Activated CD4-positive, alpha-beta T cell treated with anti-CD3 and anti-CD28 coated beads, Interleukin-2, amount 10 ng/mL, durations not matched to agents 24 days and 14 days (primary cell): ENCODE data around the gene IL6. TPM values are rescaled to one million over a fixed set of nuclear protein-coding genes. Genes with fewer than 3 reads are reported as not detected.
"Not testable (repeated sequence)": the region's sequence is repeated elsewhere in the genome, so short reads cannot be mapped to it uniquely, and the experiment has no call there.

Experiments
- DNase-seq: peaks from one replicate; pipeline ENCODE4 v3.0.0; 2022
- H3K27ac Mint-ChIP-seq: one replicate; pipeline ENCODE4 v1.8.0; 2022; ENCODE audit warnings: mild to moderate bottlenecking, mixed read lengths
- H3K27me3 Mint-ChIP-seq: one replicate; pipeline ENCODE4 v1.8.0; 2022; ENCODE audit warnings: mixed read lengths
- H3K36me3 Mint-ChIP-seq: one replicate; pipeline ENCODE4 v1.8.0; 2022; ENCODE audit warnings: low read depth, mild to moderate bottlenecking, mixed read lengths
- H3K4me1 Mint-ChIP-seq: one replicate; pipeline ENCODE4 v1.8.0; 2021; ENCODE audit warnings: mixed read lengths
- H3K4me3 Mint-ChIP-seq: one replicate; pipeline ENCODE4 v1.8.0; 2022; ENCODE audit warnings: mild to moderate bottlenecking, moderate library complexity, mixed read lengths
- H3K9me3 Mint-ChIP-seq: one replicate; pipeline ENCODE4 v1.8.0; 2021; ENCODE audit warnings: mixed read lengths
- intact Hi-C: fragments of 100-400 bp; cut with micrococcal nuclease; formaldehyde crosslinking; loops from one replicate; pipeline ENCODE4 v1.15.1; 2023
- total RNA-seq: library from RNA; stranded (reverse); gene quantifications from 2 replicates; pipeline ENCODE4 v1.2.3, GENCODE V29; 2022

IL6 gene
- total RNA-seq, 1 donor from 2014 or later = 0.35 TPM

DNA sequence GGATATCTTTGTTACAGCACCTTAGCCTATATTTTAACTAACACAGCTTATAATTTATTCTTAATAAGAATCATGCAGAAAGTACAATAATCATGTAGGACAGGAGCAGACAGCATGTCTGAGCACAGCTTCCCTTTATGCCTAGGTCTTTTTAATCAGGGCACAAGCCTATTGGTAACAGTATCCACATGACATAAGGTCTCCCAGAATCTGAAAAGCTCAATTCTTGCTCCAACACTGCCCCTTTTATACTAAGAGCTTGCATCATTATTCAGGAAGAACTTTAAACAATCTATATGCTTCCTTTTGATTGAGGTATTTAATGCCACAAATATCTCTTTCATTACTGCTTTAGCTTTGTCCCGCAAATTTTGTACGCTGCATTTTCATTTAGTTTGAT, 31.6 kb downstream of the IL6 start:
- H3K27me3 Mint-ChIP-seq = peaks cover 48% of the 10 kb centered on the region

GRCh38 chr7:22759721-22760120, 32.7 kb downstream of the IL6 start:
- no peak overlapping the region for H3K4me3 Mint-ChIP-seq
- intact Hi-C loops = no loop called here
- H3K27ac Mint-ChIP-seq = no peak overlapping the region
- DNase-seq = no peak
- no peaks in the 10 kb centered on the region for H3K9me3 Mint-ChIP-seq
- no peaks in the 10 kb centered on the region for H3K36me3 Mint-ChIP-seq
- H3K4me1 Mint-ChIP-seq = no peaks in the 10 kb centered on the region
- H3K27me3 Mint-ChIP-seq = peaks cover 47% of the 10 kb centered on the region

More for the DNA sequence above, 31.6 kb downstream of the IL6 start:
- no peak for DNase-seq
- Mint-ChIP-seq H3K27ac (no peak overlapping the region), H3K4me3 (no peak overlapping the region), H3K36me3 (no peaks in the 10 kb centered on the region), H3K4me1 (no peaks in the 10 kb centered on the region), H3K9me3 (peaks cover 9% of the 10 kb centered on the region)
- intact Hi-C loops = no loop called here

GRCh38 chr7:22762866-22763265, 35.9 kb downstream of the IL6 start:
- no peak overlapping the region for H3K4me3 Mint-ChIP-seq
- H3K9me3 Mint-ChIP-seq = no peaks in the 10 kb centered on the region
- H3K27me3 Mint-ChIP-seq = peaks cover 57% of the 10 kb centered on the region
- intact Hi-C loops = no loop called here
- no peaks in the 10 kb centered on the region for H3K4me1 Mint-ChIP-seq
- H3K36me3 Mint-ChIP-seq = no peaks in the 10 kb centered on the region
- no peak for DNase-seq
- H3K27ac Mint-ChIP-seq = no peak overlapping the region

DNA sequence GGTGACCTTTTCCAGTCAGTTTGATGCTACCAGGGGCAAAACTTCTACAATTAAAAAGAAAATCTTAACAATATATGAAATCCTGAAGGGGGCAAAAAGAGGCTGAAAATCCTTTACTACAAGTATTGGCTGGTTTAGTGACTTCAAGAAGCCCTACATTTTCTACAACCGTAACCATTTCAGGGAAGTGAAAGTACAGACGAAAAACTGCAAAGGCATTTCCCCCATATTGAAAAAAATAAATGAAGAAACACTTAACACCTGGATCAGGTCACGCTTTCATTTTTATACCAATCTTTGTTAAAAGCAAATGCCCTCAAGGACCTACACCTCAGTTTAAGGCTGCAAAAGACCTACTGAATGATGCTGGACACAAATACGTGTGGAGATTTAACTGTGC, 38.6 kb downstream of the IL6 start:
- H3K27me3 Mint-ChIP-seq = peaks cover 56% of the 10 kb centered on the region
- no peak overlapping the region for H3K4me3 Mint-ChIP-seq
- no peak for DNase-seq
- H3K9me3 Mint-ChIP-seq = no peaks in the 10 kb centered on the region
- H3K4me1 Mint-ChIP-seq = no peaks in the 10 kb centered on the region
- no peaks in the 10 kb centered on the region for H3K36me3 Mint-ChIP-seq
- H3K27ac Mint-ChIP-seq = no peak overlapping the region
- intact Hi-C loops = no loop called here

GRCh38 chr7:22771194-22771871, 44.3 kb downstream of the IL6 start:
- intact Hi-C loops = no loop called here
- Mint-ChIP-seq H3K36me3 (no peaks in the 10 kb centered on the region), H3K4me1 (no peaks in the 10 kb centered on the region), H3K4me3 (no peak overlapping the region), H3K9me3 (no peaks in the 10 kb centered on the region), H3K27me3 (peaks cover 45% of the 10 kb centered on the region), H3K27ac (no peak overlapping the region)
- no peak for DNase-seq

DNA sequence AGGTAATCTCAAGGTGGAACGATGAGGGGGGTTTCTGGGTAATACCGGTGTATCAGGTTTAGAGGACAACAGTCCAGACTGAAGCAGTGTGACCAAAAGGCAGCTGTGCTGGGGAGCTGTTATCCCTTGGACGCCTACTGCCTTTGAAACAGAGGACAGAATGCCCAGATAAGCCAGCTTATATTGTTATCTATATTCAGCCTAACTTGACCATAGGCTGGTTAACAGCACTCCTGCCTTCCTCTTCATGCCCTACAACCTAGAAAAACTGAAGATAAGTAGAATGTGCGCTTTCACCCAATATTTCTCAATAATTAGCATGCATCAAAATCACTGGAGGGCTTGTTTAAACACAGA, 44.9 kb downstream of the IL6 start:
- Mint-ChIP-seq H3K36me3 (no peaks in the 10 kb centered on the region), H3K4me3 (no peak overlapping the region), H3K27me3 (peaks cover 45% of the 10 kb centered on the region), H3K4me1 (no peaks in the 10 kb centered on the region), H3K9me3 (no peaks in the 10 kb centered on the region), H3K27ac (no peak overlapping the region)
- DNase-seq = no peak
- intact Hi-C loops = no loop called here

DNA sequence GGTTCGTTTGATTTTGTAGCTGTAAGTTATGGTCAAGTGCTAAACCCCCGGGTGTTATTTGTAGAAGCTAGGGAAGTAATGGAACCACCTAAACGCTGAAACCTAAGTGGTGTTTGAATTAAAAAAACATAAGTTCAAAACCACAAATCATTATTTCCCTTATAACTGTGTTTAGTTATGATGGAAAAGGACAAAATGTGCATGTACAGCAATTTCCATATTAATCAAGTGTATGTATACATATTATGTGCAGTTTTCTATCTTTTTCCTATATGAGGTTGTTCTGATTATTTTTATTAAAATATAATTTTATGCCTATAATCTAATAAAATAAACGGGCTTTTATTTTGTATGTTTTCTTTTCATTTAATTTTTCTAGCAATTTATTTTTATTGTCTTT, 45.9 kb downstream of the IL6 start:
- Mint-ChIP-seq H3K27ac (no peak overlapping the region), H3K36me3 (no peaks in the 10 kb centered on the region), H3K4me1 (no peaks in the 10 kb centered on the region), H3K27me3 (peaks cover 43% of the 10 kb centered on the region), H3K4me3 (no peak overlapping the region), H3K9me3 (no peaks in the 10 kb centered on the region)
- DNase-seq = no peak
- intact Hi-C loops = no loop called here

- Mint-ChIP-seq H3K4me1 (no peaks in the 10 kb centered on the region), H3K36me3 (no peaks in the 10 kb centered on the region), H3K27me3 (peaks cover 31% of the 10 kb centered on the region), H3K4me3 (no peak overlapping the region), H3K27ac (no peak overlapping the region), H3K9me3 (no peaks in the 10 kb centered on the region)
- intact Hi-C loops = no loop called here
- DNase-seq = no peak
These were observed 50.0 kb downstream of the IL6 start for GRCh38 chr7:22776964-22777363.

GRCh38 chr7:22779730-22780323, 52.8 kb downstream of the IL6 start:
- H3K36me3 Mint-ChIP-seq, DNase-seq, H3K9me3 Mint-ChIP-seq, H3K27ac Mint-ChIP-seq, H3K4me1 Mint-ChIP-seq, intact Hi-C loops, H3K4me3 Mint-ChIP-seq: not testable (repeated sequence)
- peaks cover 34% of the 10 kb centered on the region for H3K27me3 Mint-ChIP-seq

DNA sequence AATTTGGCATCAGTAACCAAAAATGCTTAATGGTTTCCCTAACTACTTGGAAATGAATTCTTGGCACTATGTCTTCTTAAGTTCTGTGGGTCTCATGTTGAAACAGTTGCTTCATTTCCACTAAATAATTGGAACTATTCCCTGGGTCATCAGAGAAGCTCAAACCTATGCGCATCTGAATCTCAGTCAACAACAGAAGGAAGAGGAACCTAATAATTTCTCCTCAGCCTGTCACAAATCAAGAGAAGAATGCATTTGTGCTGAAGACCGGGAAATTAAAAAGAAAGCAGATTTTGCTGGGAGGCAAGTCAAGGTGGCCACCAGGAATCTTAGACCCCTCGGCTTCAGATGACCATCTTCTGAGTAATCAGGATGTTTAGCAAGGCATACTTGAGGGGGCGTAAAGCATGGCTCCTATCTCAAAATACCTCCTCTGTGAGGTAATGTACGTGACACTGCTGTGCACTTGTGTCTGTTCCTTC, 54.3 kb downstream of the IL6 start:
- Mint-ChIP-seq H3K27ac (no peak overlapping the region), H3K4me3 (no peak overlapping the region), H3K27me3 (peaks cover 27% of the 10 kb centered on the region), H3K4me1 (no peaks in the 10 kb centered on the region), H3K36me3 (no peaks in the 10 kb centered on the region), H3K9me3 (no peaks in the 10 kb centered on the region)
- intact Hi-C loops = no loop called here
- no peak for DNase-seq

Other genes with a start within 250 kb of the IL6 start
- 0.21 TPM in 1 of 2 replicates, not detected in the other for gene STEAP1B, start 227.0 kb upstream of the IL6 start, total RNA-seq
- 196 and 201 TPM in 2 replicates for gene TOMM7, start 95.6 kb downstream of the IL6 start, total RNA-seq